Kidney glomerular epithelial cell (primary cell): ENCODE measurements around the gene CHST3.
"Not testable (repeated sequence)": the region's sequence is repeated elsewhere in the genome, so short reads cannot be mapped to it uniquely, and the experiment has no call there.

Source experiments
- DNase-seq: peaks from one replicate; lab custom pipeline; 2025; lab: John Stamatoyannopoulos, UW

Gene CHST3

GRCh38 chr10:72032409-72033162 is 68.4 kb downstream of the CHST3 start:
- not testable (repeated sequence) for DNase-seq

- no peak for DNase-seq
These were observed 69.9 kb downstream of the CHST3 start for GRCh38 chr10:72034040-72034499.

- no peak for DNase-seq
These were observed 70.6 kb downstream of the CHST3 start for GRCh38 chr10:72034761-72035160.

- DNase-seq: no peak
These were observed 71.2 kb downstream of the CHST3 start for GRCh38 chr10:72035252-72035887.

- DNase-seq: no peak
These were observed 73.1 kb downstream of the CHST3 start for GRCh38 chr10:72037266-72037665.

- no peak for DNase-seq
These were observed 73.6 kb downstream of the CHST3 start for GRCh38 chr10:72037811-72038210.

GRCh38 chr10:72038458-72039001 is 74.3 kb downstream of the CHST3 start:
- DNase-seq: no peak

- no peak for DNase-seq
These were observed 75.2 kb downstream of the CHST3 start for GRCh38 chr10:72039377-72039776.

- DNase-seq: no peak
These were observed 77.3 kb downstream of the CHST3 start for GRCh38 chr10:72041491-72041890.

GRCh38 chr10:72043016-72043834 is 79.0 kb downstream of the CHST3 start:
- no peak for DNase-seq

- no peak for DNase-seq
These were observed 80.3 kb downstream of the CHST3 start for GRCh38 chr10:72044417-72045041.

GRCh38 chr10:72045586-72045985 is 81.4 kb downstream of the CHST3 start:
- DNase-seq: no peak

- peak; percentile 87 for DNase-seq
These were observed 84.4 kb downstream of the CHST3 start for GRCh38 chr10:72048450-72049124.

- no peak for DNase-seq
These were observed 85.3 kb downstream of the CHST3 start for GRCh38 chr10:72049472-72049871.

- DNase-seq: no peak
These were observed 86.0 kb downstream of the CHST3 start for GRCh38 chr10:72049969-72050781.

GRCh38 chr10:72050873-72051272 is 86.7 kb downstream of the CHST3 start:
- no peak for DNase-seq

- DNase-seq: no peak
These were observed 89.5 kb downstream of the CHST3 start for GRCh38 chr10:72053690-72054089.

- DNase-seq: no peak
These were observed 91.9 kb downstream of the CHST3 start for GRCh38 chr10:72056113-72056512.

- DNase-seq: no peak
These were observed 92.9 kb downstream of the CHST3 start for GRCh38 chr10:72056932-72057751.
